A549 (cell line): ENCODE results near the gene IL11RA. TPM values are rescaled to one million over a fixed set of nuclear protein-coding genes. Genes with fewer than 3 reads are reported as not detected.
"Not testable (repeated sequence)": the region's sequence is repeated elsewhere in the genome, so short reads cannot be mapped to it uniquely, and the experiment has no call there.

ENCODE experiments used
- ATAC-seq, 2 experiments: fragments of 200-7000 bp in 1 of 2; fragments of >200 bp in 1 of 2; cut with Nextera tagmentation in 1 of 2; cut with Tn5 transposase in 1 of 2; 3 replicates each; pipeline versions ENCODE4 v1.8.0 to v1.9.1; 2018 to 2020; ENCODE audit warnings: mild to moderate bottlenecking in 1 of 2, moderate library complexity in 1 of 2
- CTCF ChIA-PET: fragments of 300-600 bp; sonication (Branson Sonifier 250); formaldehyde crosslinking; extraction: SDS; loops from one replicate; lab custom pipeline; 2021; ENCODE audit warnings: antibody characterized with exemption, inconsistent platforms; lab: Yijun Ruan, JAX
- POLR2A ChIA-PET: fragments of 350-600 bp; formaldehyde crosslinking; extraction: SDS; loops from one replicate; lab custom pipeline; 2021; ENCODE audit warnings: antibody characterized with exemption, inconsistent platforms; lab: Yijun Ruan, JAX
- DNase-seq, 2 experiments: peaks; one replicate each; pipeline versions ENCODE4 v3.0.0 to v3.0.0-alpha.2; 2011 to 2016; ENCODE audit warnings: low read depth in 1 of 2, low spot score in 1 of 2
- FAIRE-seq: peaks from 2 replicates; lab custom pipeline; 2011; peaks lifted over from hg19 to GRCh38; lab: Jason Lieb, UNC
- H3K27ac ChIP-seq, 2 experiments: fragments of >200 bp; sonication (Bioruptor Twin); formaldehyde crosslinking; 3 replicates each; pipeline ENCODE4 v1.5.1; 2016 to 2017
- H3K4me1 ChIP-seq: fragments of >200 bp; sonication (Bioruptor Twin); formaldehyde crosslinking; 3 replicates; pipeline ENCODE4 v1.6.1; 2016
- H3K4me2 ChIP-seq: fragments of >200 bp; sonication (Bioruptor Twin); formaldehyde crosslinking; 3 replicates; pipeline ENCODE4 v1.6.1; 2016
- H3K4me3 ChIP-seq: fragments of >200 bp; sonication (Bioruptor Twin); formaldehyde crosslinking; 3 replicates; pipeline ENCODE4 v1.5.1; 2016
- H3K9me3 ChIP-seq: fragments of >200 bp; sonication (Bioruptor Twin); formaldehyde crosslinking; 3 replicates; pipeline ENCODE4 v1.6.1; 2016
- BCL3 ChIP-seq: fragments of >200 bp; sonication (Bioruptor Twin); formaldehyde crosslinking; IDR thresholded peaks from 3 replicates; pipeline ENCODE4 v1.6.1; 2016
- BHLHE40 ChIP-seq: IDR thresholded peaks from 2 replicates; pipeline ENCODE4 v1.6.1; 2012; ENCODE audit warnings: low read depth, low read length, inconsistent platforms
- CBX8 ChIP-seq: fragments of 200-600 bp; sonication (generic); IDR thresholded peaks from 2 replicates; pipeline ENCODE4 v1.6.1; 2016
- CEBPB ChIP-seq, 2 experiments: fragments of >200 bp in 1 of 2; sonication (Bioruptor Twin) in 1 of 2; formaldehyde crosslinking in 1 of 2; IDR thresholded peaks; 2 replicates each; pipeline ENCODE4 v1.6.1; 2012 to 2016
- CHD2 ChIP-seq: fragments of 150-350 bp; IDR thresholded peaks from 2 replicates; pipeline ENCODE4 v1.6.1; 2014; ENCODE audit warnings: low read length; ENCODE audit not compliant: partially characterized antibody
- EHMT2 ChIP-seq: fragments of 200-600 bp; sonication (generic); IDR thresholded peaks from 2 replicates; pipeline ENCODE4 v1.6.1; 2016; ENCODE audit warnings: antibody characterized with exemption, low read depth, mild to moderate bottlenecking, moderate library complexity
- EP300 ChIP-seq, 2 experiments: fragments of >200 bp; sonication (Bioruptor Twin); formaldehyde crosslinking; IDR thresholded peaks; 2 replicates in 1 of 2; 3 replicates in 1 of 2; pipeline ENCODE4 v1.6.1; 2016 to 2017
- FOSB ChIP-seq: fragments of 250-450 bp; sonication (Bioruptor Pico); IDR thresholded peaks from 2 replicates; pipeline ENCODE4 v1.5.0; 2020; ENCODE audit warnings: mild to moderate bottlenecking, moderate library complexity
- FOSL2 ChIP-seq, 2 experiments: fragments of 450-650 bp in 1 of 2; fragments of >200 bp in 1 of 2; sonication (Bioruptor Twin) in 1 of 2; formaldehyde crosslinking; IDR thresholded peaks; 2 replicates each; pipeline versions ENCODE4 v1.5.0 to v1.6.1; 2016 to 2020; ENCODE audit warnings: mild to moderate bottlenecking in 1 of 2, moderate library complexity in 1 of 2
- HDAC2 ChIP-seq: fragments of 200-600 bp; sonication (generic); IDR thresholded peaks from 2 replicates; pipeline ENCODE4 v1.6.1; 2016
- HMGXB4 ChIP-seq: fragments of 250-450 bp; sonication (Bioruptor Pico); IDR thresholded peaks from 2 replicates; pipeline ENCODE4 v1.5.0; 2021; ENCODE audit warnings: mild to moderate bottlenecking, moderate library complexity, borderline replicate concordance
- HOXB5 ChIP-seq: fragments of 250-450 bp; sonication (Bioruptor Pico); IDR thresholded peaks from 2 replicates; pipeline ENCODE4 v1.5.0; 2020; ENCODE audit warnings: mild to moderate bottlenecking, moderate library complexity
- JUN ChIP-seq, 2 experiments: fragments of >200 bp; sonication (Bioruptor Twin); formaldehyde crosslinking; IDR thresholded peaks; 2 replicates in 1 of 2; 3 replicates in 1 of 2; pipeline ENCODE4 v1.6.1; 2016 to 2017
- KDM1A ChIP-seq: fragments of 200-600 bp; sonication (generic); IDR thresholded peaks from 2 replicates; pipeline ENCODE4 v1.6.1; 2016; ENCODE audit warnings: low read depth, mild to moderate bottlenecking
- KDM5A ChIP-seq: fragments of 200-600 bp; sonication (generic); IDR thresholded peaks from 2 replicates; pipeline ENCODE4 v1.6.1; 2016; ENCODE audit warnings: antibody characterized with exemption, mild to moderate bottlenecking
- MAX ChIP-seq: IDR thresholded peaks from 2 replicates; pipeline ENCODE4 v1.6.1; 2012
- MAZ ChIP-seq: fragments of 150-350 bp; IDR thresholded peaks from 2 replicates; pipeline ENCODE4 v1.6.1; 2014; ENCODE audit warnings: antibody characterized with exemption, low read depth, low read length, borderline replicate concordance
- MYC ChIP-seq: IDR thresholded peaks from 2 replicates; pipeline ENCODE4 v1.6.1; 2012; ENCODE audit warnings: mild to moderate bottlenecking, inconsistent platforms, low read length, improper control_type of control experiment, borderline replicate concordance
- NFE2L2 ChIP-seq: fragments of 150-350 bp; conservative IDR thresholded peaks from 2 replicates; pipeline ENCODE4 v1.6.1; 2014; ENCODE audit warnings: low read length
- NPAS2 ChIP-seq: fragments of 250-450 bp; sonication (Bioruptor Pico); IDR thresholded peaks from 2 replicates; pipeline ENCODE4 v1.8.0; 2022; ENCODE audit warnings: mild to moderate bottlenecking, moderate library complexity, borderline replicate concordance
- NR3C1 ChIP-seq: fragments of >200 bp; sonication (Bioruptor Twin); formaldehyde crosslinking; IDR thresholded peaks from 3 replicates; pipeline ENCODE4 v1.6.1; 2017
- POLR2A ChIP-seq: IDR thresholded peaks from 2 replicates; pipeline ENCODE4 v1.6.1; 2012; ENCODE audit warnings: mild to moderate bottlenecking, low read length
- RAD21 ChIP-seq, 2 experiments: fragments of >200 bp in 1 of 2; sonication (Bioruptor Twin) in 1 of 2; formaldehyde crosslinking in 1 of 2; IDR thresholded peaks in 1 of 2; conservative IDR thresholded peaks in 1 of 2; 2 replicates in 1 of 2; 3 replicates in 1 of 2; pipeline ENCODE4 v1.6.1; 2012 to 2018; ENCODE audit warnings: inconsistent platforms in 1 of 2
- RARB ChIP-seq: fragments of 250-450 bp; sonication (Bioruptor Pico); IDR thresholded peaks from 2 replicates; pipeline ENCODE4 v1.8.0; 2021; ENCODE audit warnings: mild to moderate bottlenecking, moderate library complexity
- RCOR1 ChIP-seq: fragments of 150-350 bp; IDR thresholded peaks from 2 replicates; pipeline ENCODE4 v1.6.1; 2014; ENCODE audit warnings: antibody characterized with exemption, low read length, low read depth
- SREBF2 ChIP-seq: fragments of 450-650 bp; IDR thresholded peaks from 2 replicates; pipeline ENCODE4 v1.6.1; 2014; ENCODE audit warnings: mild to moderate bottlenecking, moderate library complexity
- TFCP2L1 ChIP-seq: fragments of 250-450 bp; sonication (Bioruptor Pico); IDR thresholded peaks from 2 replicates; pipeline ENCODE4 v1.5.0; 2021; ENCODE audit warnings: mild to moderate bottlenecking
- USF2 ChIP-seq: fragments of 450-650 bp; IDR thresholded peaks from 2 replicates; pipeline ENCODE4 v1.6.1; 2014; ENCODE audit warnings: antibody characterized with exemption
- ZFP36 ChIP-seq: fragments of 450-650 bp; IDR thresholded peaks from 2 replicates; pipeline ENCODE4 v1.6.1; 2014; ENCODE audit warnings: borderline replicate concordance; ENCODE audit not compliant: partially characterized antibody
- ZNF302 ChIP-seq: fragments of 250-450 bp; sonication (Bioruptor Pico); IDR thresholded peaks from 2 replicates; pipeline ENCODE4 v1.9.0; 2021; ENCODE audit warnings: inconsistent platforms, mild to moderate bottlenecking, moderate library complexity
- WGBS: methylation state at CpG from one replicate; pipeline ENCODE4 v1.1.6; 2017; ENCODE audit errors: missing lambda C conversion rate; 5-methylcytosine and 5-hydroxymethylcytosine counted together
- polyA plus RNA-seq, 4 experiments: library from polyadenylated mRNA; depleted of rRNA in 3 of 4; stranded (reverse); fragments of >200 nt; fragmentation: RNase III in 1 of 4; extraction: RNeasy Plus Mini Kit Qiagen cat#74134 plus additional on column Dnase treatment in 1 of 4; gene quantifications; 2 replicates in 3 of 4; 3 replicates in 1 of 4; pipeline ENCODE4 v1.2.3, GENCODE V29; 2011 to 2017

The IL11RA gene
- polyA plus RNA-seq, 2 of the 4 experiments (the other 2 are of a cell fraction), result 5.6 to 6.8 TPM

- Histone ChIP-seq H3K4me3 (peak overlapping the region; percentile 73), H3K9me3 (no peaks in the 10 kb centered on the region), H3K4me1 (peaks cover 26% of the 10 kb centered on the region; the same call in 2 of the 3 replicates), H3K4me2 (peak overlapping the region; percentile 93), H3K27ac (peak overlapping the region; percentile 88 to 95)
- WGBS, result 35% methylated on average over 7 of the region's 7 CpGs
- ChIA-PET CTCF (interaction anchor here (1.2 to 22.6 kb wide), 8 partner anchors 9 to 138 kb away, joined by 3 to 429 read pairs (median 56); partner anchors contain the start of genes ARID3C, CCL27, DCTN3 and GALT), POLR2A (interaction anchor here (0.9 to 2.3 kb wide), 6 partner anchors 9 to 441 kb away, joined by 3 to 17 read pairs (median 6); partner anchors contain the start of genes DCTN3, FANCG, GALT and IL11RA)
- ATAC-seq (0 out of 6 replicates have a peak, but pooled peaks of 1 of the 2 experiments have one; percentile 1), FAIRE-seq (no peak), DNase-seq (no peak)
- TF ChIP-seq POLR2A, result no peak
- TF ChIP-seq HMGXB4 (CRISPR knock-in tag), result no peak
- TF ChIP-seq NR3C1, result no peak
- TF ChIP-seq CEBPB (IDR thresholded peaks at IDR 0.05), result no peak
- TF ChIP-seq EP300 (IDR thresholded peaks at IDR 0.05), result no peak
- no peak for TF ChIP-seq KDM5A
- TF ChIP-seq RARB (CRISPR knock-in tag), result no peak
- no peak for TF ChIP-seq MAX
- no peak for TF ChIP-seq FOSB (CRISPR knock-in tag)
- no peak for TF ChIP-seq ZNF302 (CRISPR knock-in tag)
- no peak for TF ChIP-seq RAD21 (conservative IDR thresholded peaks at IDR 0.05 in 1 of 2, IDR thresholded peaks at IDR 0.05 in 1 of 2)
- TF ChIP-seq NPAS2 (CRISPR knock-in tag), result no peak
- no peak for TF ChIP-seq BCL3
- no peak for TF ChIP-seq SREBF2
- TF ChIP-seq TFCP2L1 (CRISPR knock-in tag), result no peak
- no peak for TF ChIP-seq HDAC2
- no peak for TF ChIP-seq CHD2
Observed at GRCh38 chr9:34638138-34638445, 13.9 kb upstream of the IL11RA start.

GRCh38 chr9:34639322-34639721 lies 12.7 kb upstream of the IL11RA start:
- DNase-seq, H3K4me3 ChIP-seq, H3K4me2 ChIP-seq, FAIRE-seq, H3K9me3 ChIP-seq, H3K27ac ChIP-seq, ATAC-seq: not testable (repeated sequence)
- POLR2A ChIA-PET, result interaction anchor here (0.6 to 1.8 kb wide), 2 partner anchors 14 to 16 kb away, joined by 6 read pairs; no protein-coding TSS in a partner anchor
- WGBS, result 87% methylated on average over 8 of the region's 8 CpGs
- CTCF ChIA-PET, result interaction anchor here (1.7 to 22.6 kb wide), 4 partner anchors 11 to 63 kb away, joined by 4 to 429 read pairs (median 198); partner anchors contain the start of genes CCL27, GALT, IL11RA and RPP25L
- H3K4me1 ChIP-seq, result peaks cover 26% of the 10 kb centered on the region; the same call in 2 of the 3 replicates

- ATAC-seq (no peak), DNase-seq (no peak), FAIRE-seq (no peak)
- CTCF ChIA-PET, result interaction anchor here (0.9 to 22.6 kb wide), 7 partner anchors 8 to 95 kb away, joined by 3 to 288 read pairs (median 3); partner anchors contain the start of genes CCL27, IL11RA and RPP25L
- H3K9me3 ChIP-seq, result no peaks in the 10 kb centered on the region
- WGBS, result 96% methylated on average over 1 of the region's 1 CpG
- no peak for TF ChIP-seq KDM1A
- TF ChIP-seq MAZ, result no peak
- no peak for TF ChIP-seq KDM5A
- TF ChIP-seq RCOR1, result no peak
- no peak for TF ChIP-seq HOXB5 (CRISPR knock-in tag)
- no peak for TF ChIP-seq HDAC2
- no peak for TF ChIP-seq FOSL2 (IDR thresholded peaks at IDR 0.05)
- TF ChIP-seq FOSL2 (CRISPR knock-in tag; IDR thresholded peaks at IDR 0.05), result no peak
- no peak for TF ChIP-seq NPAS2 (CRISPR knock-in tag)
- no peak for TF ChIP-seq NFE2L2
- no peak for TF ChIP-seq EP300 (IDR thresholded peaks at IDR 0.05)
- TF ChIP-seq CBX8, result no peak
- TF ChIP-seq ZNF302 (CRISPR knock-in tag), result no peak
- TF ChIP-seq JUN (IDR thresholded peaks at IDR 0.05), result no peak
- TF ChIP-seq EHMT2, result no peak
- TF ChIP-seq TFCP2L1 (CRISPR knock-in tag), result no peak
- no peak for TF ChIP-seq ZFP36
- no peak for TF ChIP-seq MYC
- no peak for TF ChIP-seq USF2
- TF ChIP-seq BHLHE40, result no peak
- TF ChIP-seq POLR2A, result no peak
- no peak overlapping the region for H3K27ac ChIP-seq
- POLR2A ChIA-PET, result no interaction called here
- H3K4me3 ChIP-seq, result no peak overlapping the region
- H3K4me2 ChIP-seq, result no peak overlapping the region
- H3K4me1 ChIP-seq, result peaks cover 31% of the 10 kb centered on the region
Observed at GRCh38 chr9:34642679-34643078, 9.3 kb upstream of the IL11RA start.
